KMS-11 (cell line): Measurements from ENCODE around the gene SORL1-AS1.

ENCODE experiments used
- H2AFZ ChIP-seq: fragments of 200-600 bp; sonication (generic); 2 replicates; pipeline ENCODE4 v1.6.1; 2016; ENCODE audit warnings: antibody characterized with exemption, mixed run types, low read depth
- H3K27ac ChIP-seq: fragments of 200-600 bp; sonication (generic); 2 replicates; pipeline ENCODE4 v1.6.1; 2016; ENCODE audit warnings: mild to moderate bottlenecking, mixed run types
- H3K27me3 ChIP-seq: fragments of 200-600 bp; sonication (generic); 2 replicates; pipeline ENCODE4 v1.6.1; 2017; ENCODE audit warnings: mild to moderate bottlenecking, low read depth, mixed run types, moderate library complexity; ENCODE audit not compliant: insufficient read depth
- H3K36me3 ChIP-seq: fragments of 200-600 bp; sonication (generic); 2 replicates; pipeline ENCODE4 v1.6.1; 2017; ENCODE audit warnings: mild to moderate bottlenecking, mixed run types; ENCODE audit not compliant: insufficient read depth
- H3K4me1 ChIP-seq: fragments of 200-600 bp; sonication (generic); 2 replicates; pipeline ENCODE4 v1.6.1; 2016; ENCODE audit warnings: mild to moderate bottlenecking, low read depth, mixed run types; ENCODE audit not compliant: poor library complexity, severe bottlenecking
- H3K4me2 ChIP-seq: fragments of 200-600 bp; sonication (generic); 2 replicates; pipeline ENCODE4 v1.7.0; 2016; ENCODE audit warnings: mild to moderate bottlenecking, mixed run types
- H3K4me3 ChIP-seq: fragments of 200-600 bp; sonication (generic); IDR thresholded peaks from 2 replicates; pipeline ENCODE4 v1.6.1; 2017; ENCODE audit warnings: low read depth, low read length, mixed read lengths; ENCODE audit not compliant: insufficient read depth
- H3K79me2 ChIP-seq: fragments of 200-600 bp; sonication (generic); 2 replicates; pipeline ENCODE4 v1.6.1; 2016; ENCODE audit warnings: low read depth, mixed run types; ENCODE audit not compliant: insufficient read depth
- H3K9ac ChIP-seq: fragments of 200-600 bp; sonication (generic); 2 replicates; pipeline ENCODE4 v1.6.1; 2016; ENCODE audit warnings: mild to moderate bottlenecking, mixed run types
- H4K20me1 ChIP-seq: fragments of 200-600 bp; sonication (generic); 2 replicates; pipeline ENCODE4 v1.6.1; 2016; ENCODE audit warnings: mild to moderate bottlenecking, mixed run types; ENCODE audit not compliant: insufficient read depth
- CTCF ChIP-seq: fragments of 200-600 bp; sonication (generic); conservative IDR thresholded peaks from 2 replicates; pipeline ENCODE4 v1.6.1; 2017; ENCODE audit warnings: low read depth, mild to moderate bottlenecking, antibody characterized with exemption, low read length, moderate library complexity, mixed read lengths

SORL1-AS1 gene

GRCh38 chr11:121473064-121473777 is 20.5 kb upstream of the SORL1-AS1 start:
- Histone ChIP-seq H3K36me3 (no peaks in the 10 kb centered on the region), H2AFZ (no peak overlapping the region), H3K27ac (no peak overlapping the region), H3K9ac (no peak overlapping the region), H3K4me2 (no peak overlapping the region), H4K20me1 (no peaks in the 10 kb centered on the region), H3K27me3 (no peaks in the 10 kb centered on the region), H3K79me2 (no peaks in the 10 kb centered on the region), H3K4me1 (no peaks in the 10 kb centered on the region), H3K4me3 (no peak overlapping the region)
- TF ChIP-seq CTCF, result no peak

GRCh38 chr11:121472312-121472711 is 19.5 kb upstream of the SORL1-AS1 start:
- no peaks in the 10 kb centered on the region for H3K27me3 ChIP-seq
- no peaks in the 10 kb centered on the region for H3K79me2 ChIP-seq
- H3K27ac ChIP-seq, result no peak overlapping the region
- no peaks in the 10 kb centered on the region for H3K4me1 ChIP-seq
- no peak overlapping the region for H2AFZ ChIP-seq
- no peaks in the 10 kb centered on the region for H4K20me1 ChIP-seq
- TF ChIP-seq CTCF, result no peak
- no peak overlapping the region for H3K4me2 ChIP-seq
- H3K36me3 ChIP-seq, result no peaks in the 10 kb centered on the region
- H3K4me3 ChIP-seq, result no peak overlapping the region
- no peak overlapping the region for H3K9ac ChIP-seq

GRCh38 chr11:121471167-121471566 is 18.4 kb upstream of the SORL1-AS1 start:
- Histone ChIP-seq H3K4me2 (no peak overlapping the region), H3K36me3 (no peaks in the 10 kb centered on the region), H3K4me1 (no peaks in the 10 kb centered on the region), H2AFZ (no peak overlapping the region), H3K79me2 (no peaks in the 10 kb centered on the region), H3K9ac (no peak overlapping the region), H3K27ac (no peak overlapping the region), H3K27me3 (no peaks in the 10 kb centered on the region), H3K4me3 (no peak overlapping the region), H4K20me1 (no peaks in the 10 kb centered on the region)
- no peak for TF ChIP-seq CTCF

GRCh38 chr11:121469910-121470309 is 17.1 kb upstream of the SORL1-AS1 start:
- Histone ChIP-seq H3K4me1 (no peaks in the 10 kb centered on the region), H4K20me1 (no peaks in the 10 kb centered on the region), H3K27me3 (no peaks in the 10 kb centered on the region), H2AFZ (no peak overlapping the region), H3K36me3 (no peaks in the 10 kb centered on the region), H3K4me3 (no peak overlapping the region), H3K9ac (no peak overlapping the region), H3K27ac (no peak overlapping the region), H3K4me2 (no peak overlapping the region), H3K79me2 (no peaks in the 10 kb centered on the region)
- TF ChIP-seq CTCF, result no peak
